IMR-90 (cell line): ENCODE measurements around the gene PRKRIP1.

ENCODE experiments used
- BHLHE40 ChIP-seq: fragments of 150-350 bp; IDR thresholded peaks from 2 replicates; pipeline ENCODE4 v1.6.1; 2016; ENCODE audit warnings: mild to moderate bottlenecking, low read depth, low read length
- CEBPB ChIP-seq: IDR thresholded peaks from 2 replicates; pipeline ENCODE4 v1.6.1; 2012; ENCODE audit warnings: low read depth, low read length, improper control_type of control experiment
- CHD1 ChIP-seq: IDR thresholded peaks from 2 replicates; pipeline ENCODE4 v1.6.1; 2012; ENCODE audit warnings: low read depth, low read length, improper control_type of control experiment
- MAFK ChIP-seq: IDR thresholded peaks from 2 replicates; pipeline ENCODE4 v1.6.1; 2012; ENCODE audit warnings: low read depth, low read length, improper control_type of control experiment
- MAZ ChIP-seq: IDR thresholded peaks from 2 replicates; pipeline ENCODE4 v1.6.1; 2012; ENCODE audit warnings: low read depth, mild to moderate bottlenecking, low read length, improper control_type of control experiment, moderate library complexity, borderline replicate concordance
- POLR2A ChIP-seq: IDR thresholded peaks from 2 replicates; pipeline ENCODE4 v1.6.1; 2012; ENCODE audit warnings: mild to moderate bottlenecking, low read depth, low read length
- TF ChIP-seq, protein P1 (sequence below): fragments of 150-350 bp; IDR thresholded peaks from 2 replicates; pipeline ENCODE4 v1.6.1; 2017; ENCODE audit warnings: mild to moderate bottlenecking, antibody characterized with exemption, low read length, low read depth
- TF ChIP-seq, protein P2 (sequence below): conservative IDR thresholded peaks from 2 replicates; pipeline ENCODE4 v1.5.1; 2012; ENCODE audit warnings: mild to moderate bottlenecking, low read depth, low read length, improper control_type of control experiment

DNA sequence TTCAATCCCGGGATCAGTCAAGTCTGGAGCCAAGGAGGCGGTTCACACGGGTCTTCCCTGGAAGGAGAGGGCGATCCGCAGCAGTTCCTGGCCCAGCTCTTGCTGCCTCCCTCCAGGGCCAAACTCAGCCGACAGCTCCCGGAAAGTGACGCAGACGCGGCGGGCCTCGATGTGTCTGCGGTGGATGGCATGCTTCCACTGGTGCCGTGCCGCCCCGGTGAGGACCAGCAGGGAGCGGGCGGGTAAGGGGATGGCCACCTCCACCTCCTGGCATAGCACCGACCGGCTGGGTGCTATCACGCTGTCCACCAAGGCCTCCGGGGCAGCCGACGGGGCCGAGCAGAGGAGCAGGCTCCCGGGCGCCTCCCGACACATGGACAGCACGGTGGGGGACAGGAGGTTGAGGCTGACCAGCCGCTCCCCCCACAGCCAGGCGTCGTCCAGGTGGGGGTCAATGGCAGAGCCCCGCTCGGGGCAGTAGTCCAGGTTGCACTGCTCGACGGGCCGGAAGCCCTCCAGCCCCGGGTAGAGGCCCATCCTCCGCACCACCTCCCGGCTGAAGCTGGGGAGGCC lies 61.3 kb downstream of the PRKRIP1 start:
- TF ChIP-seq, protein P1, sequence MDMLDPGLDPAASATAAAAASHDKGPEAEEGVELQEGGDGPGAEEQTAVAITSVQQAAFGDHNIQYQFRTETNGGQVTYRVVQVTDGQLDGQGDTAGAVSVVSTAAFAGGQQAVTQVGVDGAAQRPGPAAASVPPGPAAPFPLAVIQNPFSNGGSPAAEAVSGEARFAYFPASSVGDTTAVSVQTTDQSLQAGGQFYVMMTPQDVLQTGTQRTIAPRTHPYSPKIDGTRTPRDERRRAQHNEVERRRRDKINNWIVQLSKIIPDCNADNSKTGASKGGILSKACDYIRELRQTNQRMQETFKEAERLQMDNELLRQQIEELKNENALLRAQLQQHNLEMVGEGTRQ = no peak
- TF ChIP-seq, protein P2, sequence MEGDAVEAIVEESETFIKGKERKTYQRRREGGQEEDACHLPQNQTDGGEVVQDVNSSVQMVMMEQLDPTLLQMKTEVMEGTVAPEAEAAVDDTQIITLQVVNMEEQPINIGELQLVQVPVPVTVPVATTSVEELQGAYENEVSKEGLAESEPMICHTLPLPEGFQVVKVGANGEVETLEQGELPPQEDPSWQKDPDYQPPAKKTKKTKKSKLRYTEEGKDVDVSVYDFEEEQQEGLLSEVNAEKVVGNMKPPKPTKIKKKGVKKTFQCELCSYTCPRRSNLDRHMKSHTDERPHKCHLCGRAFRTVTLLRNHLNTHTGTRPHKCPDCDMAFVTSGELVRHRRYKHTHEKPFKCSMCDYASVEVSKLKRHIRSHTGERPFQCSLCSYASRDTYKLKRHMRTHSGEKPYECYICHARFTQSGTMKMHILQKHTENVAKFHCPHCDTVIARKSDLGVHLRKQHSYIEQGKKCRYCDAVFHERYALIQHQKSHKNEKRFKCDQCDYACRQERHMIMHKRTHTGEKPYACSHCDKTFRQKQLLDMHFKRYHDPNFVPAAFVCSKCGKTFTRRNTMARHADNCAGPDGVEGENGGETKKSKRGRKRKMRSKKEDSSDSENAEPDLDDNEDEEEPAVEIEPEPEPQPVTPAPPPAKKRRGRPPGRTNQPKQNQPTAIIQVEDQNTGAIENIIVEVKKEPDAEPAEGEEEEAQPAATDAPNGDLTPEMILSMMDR = no peak
- no peak for TF ChIP-seq CEBPB
- TF ChIP-seq BHLHE40 = no peak
- TF ChIP-seq MAZ = no peak
- no peak for TF ChIP-seq POLR2A
- TF ChIP-seq MAFK = no peak
- no peak for TF ChIP-seq CHD1
